Esophagus muscularis mucosa (tissue), 3 donors: ENCODE results near the gene TSC22D3.

Experiments
- CTCF ChIP-seq, 3 experiments: fragments of 200-600 bp in 2 of 3; fragments of 450-650 bp in 1 of 3; sonication (generic) in 2 of 3; IDR thresholded peaks; one replicate each; pipeline ENCODE4 v1.5.1; 2017 to 2019; ENCODE audit warnings: antibody characterized with exemption in 3 of 3, mild to moderate bottlenecking in 2 of 3, moderate library complexity in 1 of 3
- POLR2A ChIP-seq: fragments of 450-650 bp; IDR thresholded peaks from one replicate; pipeline ENCODE4 v1.6.1; 2017; ENCODE audit warnings: antibody characterized with exemption, moderate library complexity, mild to moderate bottlenecking, low read depth
- POLR2AphosphoS5 ChIP-seq, 2 donors: sonication (generic); formaldehyde crosslinking; IDR thresholded peaks; one replicate each; pipeline ENCODE4 v1.6.1; 2017; ENCODE audit warnings: antibody characterized with exemption in 2 of 2

DNA sequence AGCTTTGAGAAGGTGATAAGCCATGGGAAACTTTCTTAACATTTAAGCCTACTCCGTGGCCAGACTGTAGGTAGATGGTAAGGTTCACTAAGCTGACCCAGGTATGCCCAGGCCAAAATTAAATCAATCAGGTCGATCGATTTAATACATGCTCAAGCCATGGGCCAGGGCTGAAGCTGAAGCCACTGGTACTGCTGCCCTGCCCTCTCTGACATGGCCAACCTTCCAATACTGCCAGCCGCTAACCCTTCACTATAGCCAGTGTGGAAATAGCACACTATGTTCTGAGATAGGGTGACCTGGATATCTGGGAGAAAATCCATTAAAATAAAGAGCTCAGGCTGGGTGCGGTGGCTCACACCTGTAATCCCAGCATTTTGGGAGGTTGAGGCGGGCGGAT, 31.6 kb downstream of the TSC22D3 start:
- TF ChIP-seq CTCF (IDR thresholded peaks at IDR 0.05) (no peak), POLR2A (no peak), POLR2AphosphoS5 (IDR thresholded peaks at IDR 0.05) (no peak)
